ENCODE measurements around the gene STAG3.
A peak's percentile ranks its signal among the peaks of the same experiment; 100 is the strongest.
"Not testable (repeated sequence)": the region's sequence is repeated elsewhere in the genome, so short reads cannot be mapped to it uniquely, and the experiment has no call there.

Gene STAG3

GRCh38 chr7:100192969-100193368 is 15.3 kb downstream of the STAG3 start:
- in situ Hi-C loops (cut with MboI; ENCODE audit: low pct_unique_long_range_greater_than_20kb, low sequenced_read_pairs, unreplicated experiment): no loop called here
- TF ChIP-seq, protein P1, sequence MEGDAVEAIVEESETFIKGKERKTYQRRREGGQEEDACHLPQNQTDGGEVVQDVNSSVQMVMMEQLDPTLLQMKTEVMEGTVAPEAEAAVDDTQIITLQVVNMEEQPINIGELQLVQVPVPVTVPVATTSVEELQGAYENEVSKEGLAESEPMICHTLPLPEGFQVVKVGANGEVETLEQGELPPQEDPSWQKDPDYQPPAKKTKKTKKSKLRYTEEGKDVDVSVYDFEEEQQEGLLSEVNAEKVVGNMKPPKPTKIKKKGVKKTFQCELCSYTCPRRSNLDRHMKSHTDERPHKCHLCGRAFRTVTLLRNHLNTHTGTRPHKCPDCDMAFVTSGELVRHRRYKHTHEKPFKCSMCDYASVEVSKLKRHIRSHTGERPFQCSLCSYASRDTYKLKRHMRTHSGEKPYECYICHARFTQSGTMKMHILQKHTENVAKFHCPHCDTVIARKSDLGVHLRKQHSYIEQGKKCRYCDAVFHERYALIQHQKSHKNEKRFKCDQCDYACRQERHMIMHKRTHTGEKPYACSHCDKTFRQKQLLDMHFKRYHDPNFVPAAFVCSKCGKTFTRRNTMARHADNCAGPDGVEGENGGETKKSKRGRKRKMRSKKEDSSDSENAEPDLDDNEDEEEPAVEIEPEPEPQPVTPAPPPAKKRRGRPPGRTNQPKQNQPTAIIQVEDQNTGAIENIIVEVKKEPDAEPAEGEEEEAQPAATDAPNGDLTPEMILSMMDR (IDR thresholded peaks at IDR 0.05; ENCODE audit: extremely low read depth, insufficient read depth, missing control alignments): no peak
- DNase-seq (ENCODE audit: low spot score): no peak

- no peak for DNase-seq (ENCODE audit: low spot score)
- TF ChIP-seq, protein P1 (IDR thresholded peaks at IDR 0.05; ENCODE audit: extremely low read depth, insufficient read depth, missing control alignments): no peak
- in situ Hi-C loops (cut with MboI; ENCODE audit: low pct_unique_long_range_greater_than_20kb, low sequenced_read_pairs, unreplicated experiment): no loop called here
These were observed 17.5 kb downstream of the STAG3 start for GRCh38 chr7:100195222-100195621.

DNA sequence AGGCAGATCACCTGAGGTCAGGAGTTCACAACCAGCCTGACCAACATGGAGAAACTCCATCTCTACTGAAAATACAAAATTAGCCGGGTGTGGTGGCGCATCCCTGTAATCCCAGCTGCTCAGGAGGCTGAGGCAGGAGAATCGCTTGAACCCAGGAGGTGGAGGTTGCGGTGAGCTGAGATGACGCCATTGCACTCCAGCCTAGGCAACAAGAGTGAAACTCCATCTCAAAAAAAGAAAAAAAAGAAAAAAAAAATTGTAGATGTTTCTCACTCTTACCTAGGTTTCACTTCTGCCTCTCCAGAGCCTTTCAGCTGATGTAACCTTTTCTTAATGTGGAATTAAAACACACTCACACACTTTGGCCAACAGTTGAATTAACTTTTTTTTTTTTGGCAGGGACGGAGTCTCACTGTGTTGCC is 18.2 kb downstream of the STAG3 start:
- in situ Hi-C loops (cut with MboI; ENCODE audit: low pct_unique_long_range_greater_than_20kb, low sequenced_read_pairs, unreplicated experiment): not testable (repeated sequence)
- DNase-seq (ENCODE audit: low spot score): peak; percentile 64

GRCh38 chr7:100198266-100198665 is 20.5 kb downstream of the STAG3 start:
- in situ Hi-C loops (cut with MboI; ENCODE audit: low pct_unique_long_range_greater_than_20kb, low sequenced_read_pairs, unreplicated experiment): no loop called here
- no peak for DNase-seq (ENCODE audit: low spot score)
- TF ChIP-seq, protein P1 (IDR thresholded peaks at IDR 0.05; ENCODE audit: extremely low read depth, insufficient read depth, missing control alignments): no peak

DNA sequence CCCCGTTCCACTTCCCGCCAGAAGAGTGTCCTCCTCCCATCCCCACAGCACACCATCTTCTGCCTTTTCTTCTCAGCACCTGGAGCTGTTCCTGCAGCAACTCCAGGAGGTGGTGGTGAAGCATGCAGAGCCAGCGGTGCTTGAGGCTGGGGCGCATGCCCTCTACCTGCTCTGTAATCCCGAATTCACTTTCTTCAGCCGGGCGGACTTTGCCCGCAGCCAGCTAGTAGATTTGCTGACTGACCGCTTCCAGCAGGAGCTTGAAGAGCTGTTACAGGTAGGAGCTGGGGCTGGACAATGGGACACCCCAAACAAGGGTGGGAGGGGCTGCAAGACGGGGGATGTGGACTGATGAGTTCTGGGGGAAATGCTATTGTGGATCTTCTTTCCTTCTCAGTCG is 23.0 kb downstream of the STAG3 start:
- TF ChIP-seq, protein P1 (IDR thresholded peaks at IDR 0.05; ENCODE audit: extremely low read depth, insufficient read depth, missing control alignments): no peak
- in situ Hi-C loops (cut with MboI; ENCODE audit: low pct_unique_long_range_greater_than_20kb, low sequenced_read_pairs, unreplicated experiment): no loop called here
- DNase-seq (ENCODE audit: low spot score): no peak

DNA sequence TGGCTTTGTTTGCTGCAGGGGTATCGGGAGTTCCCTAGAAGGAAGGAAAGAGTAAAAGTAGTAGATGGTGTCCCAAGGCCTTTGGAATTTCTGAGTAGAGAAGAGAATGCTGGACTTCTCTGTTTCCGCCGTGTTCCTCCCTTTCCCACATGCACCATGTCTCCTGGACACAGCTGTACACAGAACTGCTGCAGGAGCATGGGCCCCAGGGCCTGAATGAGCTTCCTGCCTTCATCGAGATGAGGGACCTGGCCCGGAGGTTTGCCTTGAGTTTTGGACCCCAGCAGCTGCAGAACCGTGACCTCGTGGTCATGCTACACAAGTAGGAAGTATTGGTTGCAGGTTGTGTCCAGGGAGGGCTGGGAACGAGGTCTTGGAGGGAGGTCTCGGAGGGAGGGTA is 26.7 kb downstream of the STAG3 start:
- TF ChIP-seq, protein P1 (IDR thresholded peaks at IDR 0.05; ENCODE audit: extremely low read depth, insufficient read depth, missing control alignments): no peak
- DNase-seq (ENCODE audit: low spot score): no peak
- in situ Hi-C loops (cut with MboI; ENCODE audit: low pct_unique_long_range_greater_than_20kb, low sequenced_read_pairs, unreplicated experiment): no loop called here

DNA sequence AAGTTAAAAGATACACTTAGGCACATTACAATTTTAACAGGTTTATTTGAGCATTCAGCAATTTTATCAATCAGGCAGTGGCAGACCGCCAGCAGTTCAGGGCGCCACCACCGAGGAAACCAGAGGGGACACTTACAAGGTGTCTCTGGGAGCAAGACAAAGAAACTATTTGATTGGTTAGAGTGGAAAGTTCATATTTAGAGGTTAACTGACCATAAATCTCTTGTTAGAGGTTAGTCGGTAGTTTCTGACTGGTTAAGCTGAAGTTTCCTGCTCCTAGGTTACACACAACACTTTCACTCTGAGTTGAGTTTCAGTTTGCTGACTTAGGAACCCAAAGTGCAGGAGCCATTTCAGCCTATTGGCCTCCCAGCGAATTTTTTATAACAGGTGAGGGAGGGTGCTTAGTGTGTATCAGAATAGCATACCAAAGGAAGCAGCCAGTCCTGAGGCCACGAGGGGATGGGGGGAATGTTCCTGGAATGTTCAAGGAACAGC is 31.2 kb downstream of the STAG3 start:
- TF ChIP-seq, protein P1 (IDR thresholded peaks at IDR 0.05; ENCODE audit: extremely low read depth, insufficient read depth, missing control alignments): no peak
- in situ Hi-C loops (cut with MboI; ENCODE audit: low pct_unique_long_range_greater_than_20kb, low sequenced_read_pairs, unreplicated experiment): no loop called here
- DNase-seq (ENCODE audit: low spot score): peak; percentile 73
